Stimulated activated CD4-positive, alpha-beta T cell treated with anti-CD3 and anti-CD28 coated beads, Interleukin-2, amount 100 ng/mL, for 24 hours (primary cell): ENCODE results near the gene CD80.
A peak's percentile ranks its signal among the peaks of the same experiment; 100 is the strongest.
"Not testable (repeated sequence)": the region's sequence is repeated elsewhere in the genome, so short reads cannot be mapped to it uniquely, and the experiment has no call there.

Experiments
- DNase-seq, 2 donors: peaks; one replicate each; pipeline ENCODE4 v3.0.0-alpha.2; 2020

The CD80 gene, protein sequence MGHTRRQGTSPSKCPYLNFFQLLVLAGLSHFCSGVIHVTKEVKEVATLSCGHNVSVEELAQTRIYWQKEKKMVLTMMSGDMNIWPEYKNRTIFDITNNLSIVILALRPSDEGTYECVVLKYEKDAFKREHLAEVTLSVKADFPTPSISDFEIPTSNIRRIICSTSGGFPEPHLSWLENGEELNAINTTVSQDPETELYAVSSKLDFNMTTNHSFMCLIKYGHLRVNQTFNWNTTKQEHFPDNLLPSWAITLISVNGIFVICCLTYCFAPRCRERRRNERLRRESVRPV

GRCh38 chr3:119559441-119559963, at the start of gene CD80:
CD80 (minus strand) TSS chr3:119559614; CDS start chr3:119557728, 1,886 bp downstream.
- peak; percentile 63 to 66 for DNase-seq

DNA sequence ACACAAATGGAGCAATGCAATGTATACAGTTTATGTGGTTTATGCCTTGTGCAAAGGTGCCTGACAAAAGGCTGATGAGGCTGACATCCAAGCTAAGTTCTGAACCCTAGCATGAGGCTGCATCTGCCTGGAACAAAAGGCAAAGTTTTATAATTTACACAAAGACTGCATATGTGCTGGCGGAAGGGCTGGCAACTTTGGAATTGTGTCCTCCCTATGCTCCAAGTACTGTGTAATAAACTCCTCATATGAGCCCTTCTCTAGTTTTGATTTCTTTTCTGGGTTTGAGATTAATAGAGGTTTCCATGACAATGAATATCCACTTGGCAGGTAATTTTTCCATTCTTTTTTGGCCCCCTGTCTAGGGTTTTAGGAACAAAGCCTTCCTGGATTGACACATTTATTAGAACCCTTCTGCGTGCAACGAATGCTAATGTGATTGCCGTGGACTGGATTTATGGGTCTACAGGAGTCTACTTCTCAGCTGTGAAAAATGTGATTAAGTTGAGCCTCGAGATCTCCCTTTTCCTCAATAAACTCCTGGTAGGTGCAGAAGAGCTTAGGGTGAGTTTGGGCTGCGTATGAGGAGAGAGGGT, 49.1 kb upstream of the CD80 start:
- no peak for DNase-seq

GRCh38 chr3:119604878-119605277, 45.5 kb upstream of the CD80 start:
- no peak for DNase-seq

GRCh38 chr3:119602676-119603075, 43.3 kb upstream of the CD80 start:
- no peak for DNase-seq

- DNase-seq: peak in 1 of 2 donors; percentile 15
These were observed 41.7 kb upstream of the CD80 start for GRCh38 chr3:119601154-119601553.

DNA sequence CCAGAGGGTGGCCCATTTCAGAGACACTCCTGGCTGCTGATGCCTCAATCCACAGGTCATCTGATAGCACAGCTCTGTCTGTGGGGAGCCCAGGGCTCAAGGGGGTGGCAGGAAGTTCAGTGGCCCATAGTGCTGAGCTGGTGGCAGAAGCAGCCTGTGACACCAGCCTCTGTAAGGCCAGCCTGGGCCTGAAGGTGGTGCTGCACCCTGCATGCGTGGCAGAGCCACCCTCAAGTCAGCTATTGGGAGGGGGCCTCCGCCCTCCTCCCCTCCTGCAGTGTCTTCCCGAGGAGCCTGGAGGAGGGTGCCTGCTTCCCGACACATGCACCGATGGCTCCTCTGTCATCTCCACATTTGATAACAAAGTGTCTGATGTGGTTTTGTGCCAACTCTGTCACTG, 41.3 kb upstream of the CD80 start:
- DNase-seq: peak in 1 of 2 donors; percentile 24

DNA sequence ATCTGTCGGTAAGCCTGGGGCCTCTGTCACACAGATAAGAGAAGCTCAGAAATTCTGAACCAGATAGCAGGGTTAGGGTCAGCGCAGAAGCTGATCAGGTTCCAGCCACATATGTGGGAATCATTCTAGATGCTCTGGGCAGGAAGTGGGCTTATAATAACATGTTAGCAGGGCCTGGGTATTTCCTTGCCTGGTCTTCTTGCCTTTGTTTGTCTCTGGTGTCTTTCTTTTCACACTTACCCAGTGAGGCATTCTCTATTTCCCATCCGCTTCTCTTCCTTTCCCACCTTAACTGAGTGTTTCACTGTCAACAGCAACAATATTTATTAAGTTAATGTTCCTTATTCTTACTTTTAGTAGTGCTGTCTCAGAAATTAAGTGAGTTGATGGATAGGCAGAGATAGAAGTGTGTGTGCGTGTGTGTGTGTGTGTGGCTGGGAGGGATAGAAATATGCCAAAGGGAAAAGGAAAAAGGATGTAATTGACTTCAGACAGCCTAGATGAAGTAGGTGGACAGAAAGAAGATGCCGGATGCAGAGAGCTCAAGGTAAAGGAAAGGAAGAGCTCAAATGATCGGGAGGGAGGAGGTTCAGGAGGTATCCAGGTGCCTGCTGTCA, 40.3 kb upstream of the CD80 start:
- no peak for DNase-seq

DNA sequence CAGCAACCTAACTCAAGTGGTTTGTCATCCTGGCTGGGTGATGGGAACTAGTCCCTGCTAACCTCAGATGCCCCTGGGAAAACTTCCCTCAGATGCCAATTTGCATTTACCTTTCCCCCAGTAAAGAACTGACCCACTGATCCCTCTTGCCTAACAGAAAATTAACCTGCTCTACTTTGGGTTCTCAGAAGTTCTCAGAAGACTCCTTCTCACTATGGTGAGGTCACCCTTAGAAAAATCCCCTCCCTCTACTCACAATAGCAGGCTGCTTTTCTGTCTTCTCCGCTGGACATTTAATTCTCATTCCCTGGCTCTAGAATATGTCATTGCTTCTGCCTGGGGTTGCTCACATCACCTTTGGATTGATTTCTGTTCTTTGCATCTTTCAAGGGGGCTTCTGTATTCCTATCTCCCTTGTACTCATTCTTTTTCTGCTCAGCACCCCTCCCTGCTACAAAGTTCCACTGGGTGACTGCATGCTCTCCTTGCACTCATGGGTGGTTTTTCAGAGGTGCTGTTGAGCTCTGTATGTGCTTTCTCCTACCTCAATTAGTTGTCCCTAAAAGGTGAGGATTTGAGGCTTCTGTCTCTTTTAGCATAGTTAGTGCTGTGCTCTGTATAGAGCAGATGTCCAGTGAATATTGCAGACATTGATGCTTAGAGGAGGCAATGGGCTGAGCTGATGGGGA, 39.1 kb upstream of the CD80 start:
- DNase-seq: no peak

DNA sequence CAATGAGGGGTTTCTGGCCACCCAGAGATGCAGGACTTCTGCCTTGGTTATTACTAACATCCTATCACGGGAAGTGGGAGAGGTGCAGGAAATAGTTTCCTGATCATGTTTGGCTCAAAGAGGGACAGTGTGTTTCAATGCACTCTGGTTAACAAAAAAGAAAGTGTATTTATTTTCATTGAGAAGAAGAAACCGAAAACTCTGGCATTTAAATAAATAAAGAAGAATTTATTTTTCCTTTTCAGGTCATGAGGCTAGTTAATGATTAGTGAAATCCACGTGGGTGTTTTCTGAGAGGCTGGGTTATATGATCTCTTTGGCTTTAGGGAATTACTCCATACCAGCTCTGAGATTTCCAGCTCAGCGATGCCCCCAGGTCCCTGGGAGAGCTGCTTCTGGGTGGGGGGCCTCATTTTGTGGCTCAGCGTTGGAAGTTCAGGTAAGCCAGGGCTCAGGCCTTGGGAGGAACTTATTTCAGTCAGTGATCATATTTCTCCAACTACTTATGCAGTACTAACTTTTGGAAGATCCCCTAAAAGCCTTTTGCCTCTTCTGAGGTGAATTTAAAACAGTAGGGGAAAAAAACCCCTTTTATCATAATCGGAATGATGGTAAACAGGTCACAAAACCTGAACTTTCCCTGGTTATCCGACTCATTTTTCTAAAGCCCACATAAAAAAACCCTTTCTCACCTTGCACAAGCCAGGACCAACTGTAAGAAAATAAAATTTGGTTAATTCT, 38.3 kb upstream of the CD80 start, which contains the start of gene PLA1A:
TSS of gene PLA1A (plus strand) at position 338 of the 741 bp plus-strand sequence. CDS start at position 367, 29 bp downstream.
- no peak for DNase-seq

- DNase-seq: no peak
These were observed 37.0 kb upstream of the CD80 start for GRCh38 chr3:119596398-119596797.

GRCh38 chr3:119595639-119596334, 36.4 kb upstream of the CD80 start:
- no peak for DNase-seq

GRCh38 chr3:119594929-119595328, 35.5 kb upstream of the CD80 start:
- DNase-seq: not testable (repeated sequence)

DNA sequence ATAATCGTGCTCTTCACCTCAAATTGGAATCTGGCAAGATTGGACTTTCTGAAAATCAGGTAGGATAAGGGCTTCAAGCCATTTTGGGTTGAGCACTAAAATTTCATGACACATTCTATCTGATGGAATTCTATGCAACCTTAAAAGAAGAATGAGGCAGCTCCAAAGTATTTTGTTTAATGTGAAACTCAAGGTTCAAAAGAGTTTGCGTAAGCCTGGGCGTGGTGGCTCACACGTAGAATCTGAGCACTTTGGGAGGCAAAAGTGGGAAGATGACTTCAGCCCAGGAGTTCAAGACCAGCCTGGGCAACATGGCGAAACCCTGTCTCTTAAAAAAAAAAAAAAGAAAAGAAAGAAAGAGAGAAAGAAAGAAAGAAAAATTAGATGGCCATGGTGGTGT, 34.7 kb upstream of the CD80 start:
- no peak for DNase-seq

- no peak for DNase-seq
These were observed 33.4 kb upstream of the CD80 start for GRCh38 chr3:119592861-119593260.

DNA sequence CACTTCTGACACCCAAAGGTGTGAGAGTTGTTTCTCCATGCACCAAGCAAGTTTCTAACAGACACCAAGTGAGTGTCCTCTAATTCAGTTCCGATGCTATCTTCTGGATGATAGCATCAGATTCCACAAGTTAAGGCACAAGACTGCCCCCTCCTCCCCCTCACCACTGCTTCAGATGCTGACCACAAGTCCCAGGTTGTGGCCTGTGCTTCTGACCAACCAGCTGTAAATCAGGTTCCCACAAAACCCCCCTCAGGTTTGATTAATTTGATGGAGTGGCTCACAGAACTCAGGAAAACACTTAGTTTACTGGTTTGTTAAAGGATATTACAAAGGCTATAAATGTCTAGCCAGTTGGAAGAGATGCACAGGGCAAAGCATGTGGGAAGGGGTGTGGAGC, 31.3 kb upstream of the CD80 start:
- no peak for DNase-seq

- no peak for DNase-seq
These were observed 29.8 kb upstream of the CD80 start for GRCh38 chr3:119589102-119589773.

DNA sequence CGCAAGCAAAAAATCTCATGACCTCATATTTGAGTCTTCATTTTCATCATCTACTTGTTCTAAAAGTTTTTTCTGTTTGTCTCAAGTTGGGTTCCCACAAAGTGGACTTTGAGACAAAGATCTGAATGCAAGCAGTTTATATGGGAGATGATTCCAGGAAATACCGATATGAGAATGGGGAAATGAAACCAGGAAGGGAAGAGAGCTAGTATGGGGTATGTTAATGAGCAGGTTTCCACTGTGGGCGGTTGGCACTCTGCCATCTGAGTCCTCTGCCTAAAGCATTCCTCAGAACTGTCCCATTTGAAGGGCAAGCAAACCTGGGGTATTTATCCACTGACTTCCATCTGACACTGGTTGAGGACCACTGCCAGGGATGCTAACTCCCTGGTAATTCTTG, 28.7 kb upstream of the CD80 start:
- peak; percentile 26 to 49 for DNase-seq

DNA sequence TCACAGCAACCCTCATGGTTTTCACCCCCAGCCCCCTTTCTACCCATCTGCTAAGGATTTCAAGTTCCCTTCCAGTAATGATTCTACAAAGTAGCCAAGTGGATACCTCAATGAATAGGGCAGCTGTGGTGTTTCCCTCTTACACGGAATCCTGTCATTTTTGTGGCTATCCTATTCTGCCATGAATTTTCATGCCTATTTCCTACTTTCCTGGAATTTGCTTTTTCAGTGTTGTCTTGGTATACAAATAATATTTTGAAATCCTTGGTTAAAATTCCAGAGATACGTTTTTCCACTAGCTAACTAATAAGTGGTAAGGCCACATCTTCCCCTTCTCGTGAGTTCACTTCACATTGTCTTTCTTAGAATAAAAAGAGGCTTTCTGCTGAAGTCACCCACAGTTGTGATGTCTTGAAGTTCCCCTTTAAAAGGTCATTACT, 27.3 kb upstream of the CD80 start:
- DNase-seq: no peak

DNA sequence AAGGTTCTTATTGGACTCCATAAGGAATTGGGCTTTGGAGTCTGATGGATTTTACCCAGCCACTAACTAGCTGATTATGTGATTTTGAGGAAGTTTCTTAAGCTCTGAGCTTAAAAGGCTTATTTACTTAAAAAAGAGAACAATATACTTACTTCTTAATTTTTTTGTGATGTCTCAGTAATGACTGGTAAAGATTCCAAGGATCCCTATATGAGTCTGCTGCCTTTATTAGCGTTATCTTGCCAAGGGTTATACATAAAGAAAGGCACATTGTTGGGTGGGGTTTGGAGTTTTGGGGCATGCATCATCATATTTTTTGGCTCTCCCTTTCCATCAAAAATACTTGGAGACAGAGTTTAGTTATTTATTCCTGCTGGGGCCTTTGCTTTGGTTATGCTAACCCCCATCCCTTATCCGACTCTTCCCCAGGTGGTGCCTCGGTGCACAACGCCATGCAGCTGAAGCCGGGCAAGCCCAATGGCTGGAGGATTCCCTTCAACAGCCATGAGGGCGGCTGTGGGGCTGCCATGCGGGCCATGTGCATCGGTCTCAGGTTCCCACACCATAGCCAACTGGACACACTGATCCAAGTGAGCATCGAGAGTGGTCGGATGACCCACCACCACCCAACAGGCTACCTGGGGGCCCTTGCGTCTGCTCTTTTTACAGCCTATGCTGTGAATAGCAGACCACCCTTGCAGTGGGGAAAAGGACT, 26.6 kb upstream of the CD80 start:
- no peak for DNase-seq

DNA sequence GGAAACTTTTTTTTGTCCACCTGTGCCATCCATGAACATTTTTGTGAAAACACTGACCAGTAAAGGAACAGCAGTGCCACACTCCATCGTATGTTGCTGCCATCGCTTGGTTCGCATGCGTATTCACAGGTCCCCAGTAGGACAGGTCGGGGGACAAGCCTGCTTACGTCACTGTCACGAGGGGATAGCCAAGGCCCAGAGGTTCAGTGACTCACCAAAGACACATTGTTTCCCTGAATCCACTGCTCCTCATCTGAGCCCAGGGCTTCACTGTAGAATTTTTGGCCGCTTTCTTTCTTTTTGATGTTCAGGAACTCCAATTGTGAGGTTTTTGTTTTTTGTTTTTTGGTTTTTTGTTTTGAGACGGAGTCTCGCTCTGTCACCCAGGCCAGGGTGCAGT, 25.8 kb upstream of the CD80 start:
- no peak for DNase-seq

DNA sequence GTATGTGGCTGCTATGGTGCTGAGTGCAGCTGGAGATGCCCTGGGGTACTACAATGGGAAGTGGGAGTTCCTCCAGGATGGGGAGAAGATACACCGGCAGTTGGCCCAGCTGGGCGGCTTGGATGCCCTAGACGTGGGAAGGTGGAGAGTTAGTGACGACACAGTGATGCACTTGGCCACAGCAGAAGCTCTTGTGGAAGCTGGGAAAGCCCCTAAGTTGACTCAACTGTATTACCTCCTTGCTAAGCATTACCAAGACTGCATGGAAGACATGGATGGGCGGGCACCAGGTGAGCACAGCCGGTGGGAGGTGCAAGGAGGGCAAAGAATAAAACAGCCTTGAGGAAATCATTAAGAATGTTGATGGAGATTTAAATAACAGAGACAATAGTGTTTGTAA, 22.8 kb upstream of the CD80 start:
- DNase-seq: peak; percentile 38 to 50
